KMS-11 (cell line): ENCODE data around the gene TMEM187.

Experiments
- H2AFZ ChIP-seq: fragments of 200-600 bp; sonication (generic); 2 replicates; pipeline ENCODE4 v1.6.1; 2016; ENCODE audit warnings: antibody characterized with exemption, mixed run types, low read depth
- H3K27ac ChIP-seq: fragments of 200-600 bp; sonication (generic); 2 replicates; pipeline ENCODE4 v1.6.1; 2016; ENCODE audit warnings: mild to moderate bottlenecking, mixed run types
- H3K27me3 ChIP-seq: fragments of 200-600 bp; sonication (generic); 2 replicates; pipeline ENCODE4 v1.6.1; 2017; ENCODE audit warnings: mild to moderate bottlenecking, low read depth, mixed run types, moderate library complexity; ENCODE audit not compliant: insufficient read depth
- H3K36me3 ChIP-seq: fragments of 200-600 bp; sonication (generic); 2 replicates; pipeline ENCODE4 v1.6.1; 2017; ENCODE audit warnings: mild to moderate bottlenecking, mixed run types; ENCODE audit not compliant: insufficient read depth
- H3K4me1 ChIP-seq: fragments of 200-600 bp; sonication (generic); 2 replicates; pipeline ENCODE4 v1.6.1; 2016; ENCODE audit warnings: mild to moderate bottlenecking, low read depth, mixed run types; ENCODE audit not compliant: poor library complexity, severe bottlenecking
- H3K4me2 ChIP-seq: fragments of 200-600 bp; sonication (generic); 2 replicates; pipeline ENCODE4 v1.7.0; 2016; ENCODE audit warnings: mild to moderate bottlenecking, mixed run types
- H3K4me3 ChIP-seq: fragments of 200-600 bp; sonication (generic); IDR thresholded peaks from 2 replicates; pipeline ENCODE4 v1.6.1; 2017; ENCODE audit warnings: low read depth, low read length, mixed read lengths; ENCODE audit not compliant: insufficient read depth
- H3K79me2 ChIP-seq: fragments of 200-600 bp; sonication (generic); 2 replicates; pipeline ENCODE4 v1.6.1; 2016; ENCODE audit warnings: low read depth, mixed run types; ENCODE audit not compliant: insufficient read depth
- H3K9ac ChIP-seq: fragments of 200-600 bp; sonication (generic); 2 replicates; pipeline ENCODE4 v1.6.1; 2016; ENCODE audit warnings: mild to moderate bottlenecking, mixed run types
- H4K20me1 ChIP-seq: fragments of 200-600 bp; sonication (generic); 2 replicates; pipeline ENCODE4 v1.6.1; 2016; ENCODE audit warnings: mild to moderate bottlenecking, mixed run types; ENCODE audit not compliant: insufficient read depth
- CTCF ChIP-seq: fragments of 200-600 bp; sonication (generic); conservative IDR thresholded peaks from 2 replicates; pipeline ENCODE4 v1.6.1; 2017; ENCODE audit warnings: low read depth, mild to moderate bottlenecking, antibody characterized with exemption, low read length, moderate library complexity, mixed read lengths

Gene TMEM187

DNA sequence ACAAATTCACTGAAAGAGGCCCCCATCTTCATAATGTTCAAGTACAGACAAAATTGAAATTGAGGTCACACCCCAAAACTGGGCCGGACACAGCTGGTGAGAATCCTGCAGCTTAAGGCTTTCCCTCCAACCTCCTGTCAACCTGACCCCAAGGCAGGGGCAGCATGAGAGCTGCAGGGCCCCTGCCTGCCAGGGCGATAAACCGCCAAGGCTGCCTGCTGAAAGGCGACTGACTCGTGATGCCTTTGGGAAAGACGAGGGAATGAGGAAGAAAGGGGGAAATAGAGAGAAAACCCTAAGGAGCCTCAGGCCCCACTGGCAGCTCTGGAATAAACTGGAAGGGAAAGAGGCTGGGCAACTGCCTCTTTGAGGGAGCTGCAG, 54.5 kb downstream of the TMEM187 start:
- TF ChIP-seq CTCF = no peak
- H3K36me3 ChIP-seq = no peaks in the 10 kb centered on the region
- no peaks in the 10 kb centered on the region for H3K79me2 ChIP-seq
- H3K9ac ChIP-seq = no peak overlapping the region
- H3K27ac ChIP-seq = no peak overlapping the region
- no peak overlapping the region for H2AFZ ChIP-seq
- no peak overlapping the region for H3K4me2 ChIP-seq
- no peaks in the 10 kb centered on the region for H3K4me1 ChIP-seq
- H3K27me3 ChIP-seq = no peaks in the 10 kb centered on the region
- no peaks in the 10 kb centered on the region for H4K20me1 ChIP-seq
- no peak overlapping the region for H3K4me3 ChIP-seq

DNA sequence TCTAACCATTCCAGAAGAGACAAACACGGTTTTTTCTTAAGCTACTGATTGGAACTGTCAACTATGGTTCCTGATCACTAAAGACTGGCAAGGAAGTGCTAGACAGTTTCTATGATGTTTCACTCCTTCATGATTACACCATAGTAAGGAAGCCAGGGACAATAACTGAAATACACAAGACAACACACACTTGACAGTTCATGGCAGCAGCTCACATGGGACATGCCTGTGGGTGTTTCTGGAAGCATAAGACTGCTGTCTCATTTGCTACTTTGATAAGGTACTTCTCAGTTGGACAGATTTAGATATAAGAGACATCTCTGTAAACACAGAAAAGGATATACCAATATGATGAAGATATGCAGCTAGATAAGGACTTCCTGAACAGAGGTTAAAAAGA, 55.4 kb downstream of the TMEM187 start:
- H3K4me2 ChIP-seq = no peak overlapping the region
- no peaks in the 10 kb centered on the region for H3K27me3 ChIP-seq
- H3K4me1 ChIP-seq = no peaks in the 10 kb centered on the region
- no peaks in the 10 kb centered on the region for H3K36me3 ChIP-seq
- H3K9ac ChIP-seq = no peak overlapping the region
- H3K4me3 ChIP-seq = no peak overlapping the region
- H3K27ac ChIP-seq = no peak overlapping the region
- H3K79me2 ChIP-seq = no peaks in the 10 kb centered on the region
- H2AFZ ChIP-seq = no peak overlapping the region
- H4K20me1 ChIP-seq = no peaks in the 10 kb centered on the region
- TF ChIP-seq CTCF = no peak

- Histone ChIP-seq H2AFZ (no peak overlapping the region), H3K4me1 (no peaks in the 10 kb centered on the region), H3K4me3 (no peak overlapping the region), H4K20me1 (no peaks in the 10 kb centered on the region), H3K4me2 (no peak overlapping the region), H3K9ac (no peak overlapping the region), H3K79me2 (no peaks in the 10 kb centered on the region), H3K36me3 (no peaks in the 10 kb centered on the region), H3K27me3 (no peaks in the 10 kb centered on the region), H3K27ac (no peak overlapping the region)
- TF ChIP-seq CTCF = no peak
Observed at GRCh38 chrX:154028502-154029184, 56.1 kb downstream of the TMEM187 start.

GRCh38 chrX:154029439-154029838, 56.9 kb downstream of the TMEM187 start:
- no peaks in the 10 kb centered on the region for H4K20me1 ChIP-seq
- no peaks in the 10 kb centered on the region for H3K27me3 ChIP-seq
- H3K4me2 ChIP-seq = no peak overlapping the region
- no peak overlapping the region for H2AFZ ChIP-seq
- no peak overlapping the region for H3K27ac ChIP-seq
- H3K4me3 ChIP-seq = no peak overlapping the region
- TF ChIP-seq CTCF = no peak
- H3K4me1 ChIP-seq = no peaks in the 10 kb centered on the region
- H3K36me3 ChIP-seq = no peaks in the 10 kb centered on the region
- no peak overlapping the region for H3K9ac ChIP-seq
- H3K79me2 ChIP-seq = no peaks in the 10 kb centered on the region
